Peyer's patch (tissue), 4 donors: Measurements from ENCODE around the gene ANKRD28.
"Not testable (repeated sequence)": the region's sequence is repeated elsewhere in the genome, so short reads cannot be mapped to it uniquely, and the experiment has no call there.

Source experiments
- POLR2A ChIP-seq, 2 donors: fragments of 450-650 bp; IDR thresholded peaks; one replicate each; pipeline ENCODE4 v1.5.1; 2017; ENCODE audit warnings: antibody characterized with exemption in 2 of 2, mild to moderate bottlenecking in 2 of 2, moderate library complexity in 2 of 2
- TF ChIP-seq, protein P1 (sequence below), 6 experiments: fragments of 450-650 bp in 4 of 6; fragments of 200-600 bp in 2 of 6; sonication (generic) in 1 of 6; IDR thresholded peaks; one replicate each; pipeline ENCODE4 v1.5.1; 2017 to 2019; ENCODE audit warnings: antibody characterized with exemption in 6 of 6, mild to moderate bottlenecking in 3 of 6, moderate library complexity in 1 of 6

DNA sequence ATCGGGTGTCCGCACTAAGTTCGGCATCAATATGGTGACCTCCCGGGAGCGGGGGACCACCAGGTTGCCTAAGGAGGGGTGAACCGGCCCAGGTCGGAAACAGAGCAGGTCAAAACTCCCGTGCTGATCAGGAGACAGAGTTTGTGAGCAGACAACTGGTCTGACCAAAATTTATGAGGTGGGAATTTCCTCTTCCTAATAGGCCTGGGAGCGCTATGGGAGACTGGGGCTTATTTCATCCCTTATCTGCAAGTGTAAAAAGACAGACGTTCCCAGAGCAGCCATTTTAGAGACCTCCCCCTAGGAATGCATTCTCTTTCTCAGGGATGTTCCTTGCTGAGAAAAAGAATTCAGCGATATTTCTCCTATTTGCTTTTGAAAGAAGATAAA lies 59.2 kb downstream of the ANKRD28 start:
- TF ChIP-seq, protein P1, sequence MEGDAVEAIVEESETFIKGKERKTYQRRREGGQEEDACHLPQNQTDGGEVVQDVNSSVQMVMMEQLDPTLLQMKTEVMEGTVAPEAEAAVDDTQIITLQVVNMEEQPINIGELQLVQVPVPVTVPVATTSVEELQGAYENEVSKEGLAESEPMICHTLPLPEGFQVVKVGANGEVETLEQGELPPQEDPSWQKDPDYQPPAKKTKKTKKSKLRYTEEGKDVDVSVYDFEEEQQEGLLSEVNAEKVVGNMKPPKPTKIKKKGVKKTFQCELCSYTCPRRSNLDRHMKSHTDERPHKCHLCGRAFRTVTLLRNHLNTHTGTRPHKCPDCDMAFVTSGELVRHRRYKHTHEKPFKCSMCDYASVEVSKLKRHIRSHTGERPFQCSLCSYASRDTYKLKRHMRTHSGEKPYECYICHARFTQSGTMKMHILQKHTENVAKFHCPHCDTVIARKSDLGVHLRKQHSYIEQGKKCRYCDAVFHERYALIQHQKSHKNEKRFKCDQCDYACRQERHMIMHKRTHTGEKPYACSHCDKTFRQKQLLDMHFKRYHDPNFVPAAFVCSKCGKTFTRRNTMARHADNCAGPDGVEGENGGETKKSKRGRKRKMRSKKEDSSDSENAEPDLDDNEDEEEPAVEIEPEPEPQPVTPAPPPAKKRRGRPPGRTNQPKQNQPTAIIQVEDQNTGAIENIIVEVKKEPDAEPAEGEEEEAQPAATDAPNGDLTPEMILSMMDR (IDR thresholded peaks at IDR 0.05): not testable (repeated sequence)
- TF ChIP-seq POLR2A (IDR thresholded peaks at IDR 0.05): not testable (repeated sequence)
